ENCODE results near the gene PMEPA1.

Gene PMEPA1

DNA sequence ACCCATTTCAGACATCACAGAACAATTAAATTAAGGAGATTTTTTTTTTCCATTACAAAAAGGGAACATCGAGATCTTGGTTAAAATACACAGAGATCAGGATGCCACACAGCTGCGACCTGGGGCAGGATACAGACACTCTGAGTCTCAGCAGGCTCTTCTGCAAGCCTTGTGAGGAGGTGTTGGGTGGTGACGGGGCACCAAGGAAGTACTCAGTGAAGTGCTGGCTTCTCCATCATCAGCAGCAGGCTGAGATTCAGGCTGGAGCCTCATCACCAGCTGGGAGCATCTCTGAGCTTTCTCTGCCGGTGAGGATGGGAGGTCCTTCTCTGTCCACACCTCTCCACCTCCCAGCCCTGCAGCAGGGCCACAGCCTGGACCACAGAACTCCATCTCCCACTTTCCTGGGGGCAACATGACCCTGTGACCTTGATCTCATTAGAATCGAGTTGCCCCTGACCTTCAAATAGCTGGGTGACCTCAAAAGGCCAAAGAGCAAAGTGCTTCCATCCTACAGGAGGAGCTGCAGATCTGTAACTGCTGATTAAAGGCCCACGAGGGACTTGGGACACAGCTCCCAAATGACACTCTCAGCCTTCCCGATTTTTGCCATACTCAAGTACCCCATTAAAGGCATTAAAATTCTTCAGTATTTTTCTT, 16.0 kb downstream of the PMEPA1 start:
- no peak for DNase-seq (ENCODE audit: low spot score)

DNA sequence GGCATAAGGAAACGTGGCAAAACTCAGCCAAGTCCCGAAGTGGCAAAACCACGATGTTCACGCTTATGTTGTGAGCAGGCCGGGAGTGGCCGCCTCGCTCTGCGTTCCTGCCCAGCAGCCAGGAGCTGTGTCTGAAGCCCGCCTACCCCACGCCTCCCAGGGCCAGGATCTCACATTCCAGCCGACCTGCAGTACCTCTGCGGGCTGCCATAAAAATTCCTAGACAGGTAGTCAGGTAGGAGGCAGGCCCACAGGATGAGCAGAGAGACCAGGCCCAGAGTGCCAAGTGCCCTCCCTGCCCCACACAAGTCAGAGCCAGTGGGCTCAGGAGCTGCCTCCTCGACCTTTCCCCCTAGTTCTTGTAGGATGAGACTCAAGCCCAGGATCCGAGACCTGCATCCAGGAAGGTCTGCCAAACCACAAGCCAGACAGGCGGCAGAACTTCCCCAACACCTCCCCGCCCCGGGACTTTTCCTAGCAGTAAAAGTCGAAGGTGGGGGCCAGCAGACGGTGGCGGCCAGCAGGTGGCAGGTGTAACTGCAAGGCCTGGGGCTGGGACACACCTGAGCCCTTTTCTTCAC, 16.7 kb downstream of the PMEPA1 start:
- DNase-seq (ENCODE audit: low spot score) = no peak

DNA sequence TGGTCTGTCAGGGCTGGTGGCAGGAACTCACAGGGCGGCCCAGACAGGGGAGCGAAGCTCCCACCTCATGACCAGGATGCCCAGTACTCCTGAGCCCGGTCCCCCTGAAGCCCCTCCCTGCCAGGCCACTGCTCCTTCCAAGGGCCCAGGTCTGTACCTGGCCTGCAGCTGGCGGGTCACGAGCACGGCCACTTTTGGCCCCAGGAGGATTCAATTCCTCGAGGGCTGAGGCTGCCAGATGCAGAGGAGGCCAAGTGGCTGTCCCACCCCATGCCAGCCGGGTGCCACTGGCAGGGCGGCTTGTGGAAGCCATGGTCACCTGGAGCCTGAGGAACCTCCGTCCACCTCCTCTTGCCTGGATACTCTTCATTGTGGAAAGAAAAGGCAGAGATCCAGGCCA, 17.4 kb downstream of the PMEPA1 start:
- DNase-seq (ENCODE audit: low spot score) = no peak

DNA sequence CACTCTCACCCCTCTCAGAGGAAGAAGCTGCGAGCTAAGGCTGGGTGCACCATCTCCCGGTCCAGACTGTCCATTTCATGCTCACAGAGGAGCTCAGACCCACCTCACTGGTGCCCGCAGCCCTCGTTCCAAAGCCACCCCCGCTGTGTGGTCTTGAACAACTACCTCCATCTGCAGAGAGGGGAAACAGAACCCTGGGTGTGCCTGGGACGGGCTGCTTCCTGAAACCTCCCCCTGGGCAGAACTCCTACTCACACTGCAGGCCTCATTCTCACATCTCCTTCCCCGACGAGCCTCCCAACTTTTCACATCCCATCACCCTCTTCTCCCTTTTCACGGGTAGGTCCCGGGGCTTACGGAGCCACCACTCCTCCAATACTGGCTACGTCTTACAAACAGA, 18.1 kb downstream of the PMEPA1 start:
- no peak for DNase-seq (ENCODE audit: low spot score)

DNA sequence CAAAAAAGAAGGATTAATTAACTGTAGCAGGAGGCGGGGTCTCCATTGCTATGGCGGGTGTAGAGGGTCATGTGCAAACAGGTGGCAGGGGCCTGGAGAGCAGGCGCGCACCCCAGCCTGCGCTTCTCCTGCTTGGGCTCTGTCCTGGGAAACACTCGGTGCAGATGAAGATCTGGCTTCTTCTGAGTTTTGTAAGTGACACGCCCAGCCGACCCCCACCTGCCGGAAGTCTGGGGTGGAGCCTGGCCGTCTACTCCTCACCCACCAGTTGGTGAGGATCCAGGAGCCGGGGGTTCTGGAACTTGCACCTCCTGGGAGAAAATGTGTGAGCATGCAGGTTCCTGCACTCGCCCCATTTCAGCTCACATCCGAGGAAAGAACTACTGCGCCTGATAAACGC, 19.3 kb downstream of the PMEPA1 start:
- DNase-seq (ENCODE audit: low spot score) = no peak

DNA sequence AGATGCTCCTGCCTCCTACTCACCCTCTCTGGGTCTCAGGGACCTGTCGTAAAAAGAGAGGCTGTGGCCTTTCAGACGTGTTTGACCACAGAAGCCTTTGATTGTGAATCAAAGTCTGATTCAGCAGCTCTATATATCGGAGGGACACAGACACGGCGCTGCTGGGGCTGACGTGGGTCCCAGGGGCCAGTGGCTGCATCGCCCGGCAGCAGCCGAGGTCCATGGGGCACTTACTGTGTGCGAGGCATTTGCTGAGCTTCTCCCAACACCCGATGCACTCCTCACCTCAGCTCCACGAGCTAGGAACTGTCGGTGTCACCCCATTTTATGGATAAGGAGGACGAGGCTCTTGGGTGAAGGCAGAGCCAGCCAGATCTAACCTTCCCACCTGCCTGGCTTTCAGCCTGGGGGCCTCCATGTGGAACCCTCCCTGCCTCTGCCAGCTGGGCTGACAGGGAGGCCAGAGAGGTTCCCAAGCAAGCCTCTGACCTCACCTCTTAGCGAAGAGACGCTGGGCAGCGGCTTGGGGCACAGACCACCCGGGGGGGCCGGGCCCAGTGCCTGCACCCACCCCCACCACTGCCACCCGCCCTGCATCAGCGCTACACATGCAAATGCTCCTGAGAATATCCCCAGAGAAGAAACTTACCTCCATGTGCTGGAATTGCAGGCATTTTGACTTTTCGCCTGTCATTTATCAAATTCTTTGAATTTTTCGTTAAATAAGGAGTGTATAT, 19.9 kb downstream of the PMEPA1 start:
- no peak for DNase-seq (ENCODE audit: low spot score)

DNA sequence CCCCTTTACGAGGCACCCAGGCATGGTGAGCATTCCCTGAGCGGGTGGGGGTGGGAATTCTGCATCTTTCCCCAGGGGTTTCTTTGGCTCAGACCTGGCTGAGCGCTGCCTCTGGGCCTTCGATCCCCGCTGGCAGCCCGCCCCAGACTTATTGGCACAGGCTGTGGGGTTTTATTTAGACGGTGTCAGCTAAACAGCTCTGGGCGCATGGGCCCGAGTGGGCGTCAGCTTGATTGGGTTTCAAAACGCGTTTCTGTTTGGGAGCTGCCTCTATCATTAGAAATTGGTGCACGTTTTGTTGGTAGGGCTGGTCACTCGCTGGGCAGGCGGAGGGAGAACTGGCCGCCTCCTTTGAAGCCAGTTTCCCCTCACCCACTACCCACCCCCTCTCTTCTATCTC, 21.0 kb downstream of the PMEPA1 start:
- no peak for DNase-seq (ENCODE audit: low spot score)

DNA sequence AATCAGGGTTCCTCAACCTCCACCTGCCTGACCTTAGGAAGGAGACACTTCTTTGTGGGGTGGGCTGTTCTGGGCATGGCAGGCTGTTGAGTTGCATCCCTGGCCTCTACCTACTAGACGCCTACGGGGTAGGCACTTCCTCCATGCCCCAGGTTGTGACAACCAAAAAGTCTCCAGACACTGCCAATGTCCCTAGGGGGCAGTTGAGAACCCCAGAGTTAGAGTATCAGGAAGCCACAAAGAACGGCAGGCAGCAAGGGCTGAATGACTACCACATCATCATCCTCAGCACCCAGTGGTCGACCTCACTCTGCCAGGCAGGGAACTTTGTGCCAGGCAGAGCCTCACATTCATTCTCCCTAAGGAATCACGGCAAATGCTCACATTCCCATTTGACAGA, 21.5 kb downstream of the PMEPA1 start:
- no peak for DNase-seq (ENCODE audit: low spot score)

DNA sequence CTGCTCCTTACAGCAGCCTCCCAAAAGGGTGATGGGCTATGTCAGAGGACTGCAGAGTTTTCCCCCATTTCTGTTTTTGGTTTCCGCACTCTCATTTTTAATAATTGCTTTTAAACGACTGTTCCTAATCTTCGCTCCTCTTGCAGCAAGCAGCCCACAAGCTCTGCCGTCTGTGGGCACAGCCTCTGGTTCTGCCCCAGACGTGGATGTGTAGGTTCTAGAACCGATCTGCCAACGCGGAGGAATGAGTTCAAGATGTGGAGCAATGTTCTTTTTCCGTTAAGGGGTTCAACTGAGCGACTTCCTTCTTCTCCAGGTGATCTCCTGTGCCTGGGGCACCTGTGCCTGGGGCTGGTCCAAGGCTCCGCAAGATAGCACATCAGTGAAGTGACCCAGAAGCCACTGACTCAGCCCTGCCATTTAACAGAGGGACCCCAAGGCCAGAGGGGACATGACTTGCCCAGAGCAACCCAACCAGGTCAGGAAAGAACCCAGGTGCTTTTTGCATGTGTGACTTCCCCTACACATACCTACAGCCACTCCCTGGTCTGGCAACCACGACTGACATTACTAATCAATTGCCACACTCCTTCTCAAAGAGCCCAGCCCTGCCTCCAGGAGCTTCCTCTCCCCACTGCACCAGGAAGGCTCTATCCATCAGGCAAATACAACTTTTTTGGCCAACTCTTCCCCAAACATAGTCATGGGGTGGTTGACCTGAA, 22.7 kb downstream of the PMEPA1 start:
- no peak for DNase-seq (ENCODE audit: low spot score)

DNA sequence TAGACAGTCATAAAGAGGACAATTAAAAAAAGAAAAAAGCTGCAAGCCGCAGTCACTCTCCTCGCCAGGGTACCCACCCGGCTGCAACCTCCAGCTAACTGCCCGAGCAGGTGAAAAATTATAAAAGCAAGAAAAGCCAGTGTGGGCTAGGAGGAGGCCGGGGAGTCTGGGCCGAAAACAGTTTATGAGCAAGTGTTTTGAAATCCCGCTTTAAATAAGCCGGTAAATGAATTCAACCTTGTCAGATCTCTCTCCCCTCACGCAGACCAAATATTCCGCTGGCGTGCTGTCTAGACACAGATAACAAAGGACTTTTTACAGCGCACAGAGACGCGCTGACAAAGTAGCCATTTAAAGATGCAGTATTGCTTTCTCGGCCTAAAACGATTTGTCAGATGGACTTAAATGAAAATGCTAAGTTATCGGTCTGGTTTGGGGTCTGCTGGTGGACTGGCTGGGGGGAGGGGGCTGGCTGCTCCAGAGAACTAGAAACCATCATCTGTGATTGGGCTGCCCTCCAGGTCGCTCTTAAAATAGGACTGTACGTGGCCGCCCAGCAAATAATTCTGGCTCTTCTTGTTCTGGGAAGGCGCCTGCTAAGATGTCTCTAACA, 24.6 kb downstream of the PMEPA1 start:
- DNase-seq (ENCODE audit: low spot score) = no peak

DNA sequence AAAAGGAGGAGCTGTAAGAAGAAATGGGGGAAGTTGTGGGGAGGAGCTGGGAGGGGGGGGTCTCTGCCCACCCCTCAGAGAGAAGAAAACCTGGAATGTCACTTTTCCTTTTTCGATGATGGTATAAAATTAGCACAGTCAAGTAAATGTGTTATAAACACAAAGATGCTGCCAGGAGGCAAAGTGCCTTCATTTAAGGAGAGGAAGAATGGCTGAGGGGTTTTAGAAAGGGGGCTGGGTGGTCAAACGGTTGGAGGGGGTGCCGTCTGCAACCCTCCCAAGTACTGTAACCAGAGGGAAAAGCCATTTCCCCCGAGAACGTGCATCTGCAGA, 25.0 kb downstream of the PMEPA1 start:
- no peak for DNase-seq (ENCODE audit: low spot score)

DNA sequence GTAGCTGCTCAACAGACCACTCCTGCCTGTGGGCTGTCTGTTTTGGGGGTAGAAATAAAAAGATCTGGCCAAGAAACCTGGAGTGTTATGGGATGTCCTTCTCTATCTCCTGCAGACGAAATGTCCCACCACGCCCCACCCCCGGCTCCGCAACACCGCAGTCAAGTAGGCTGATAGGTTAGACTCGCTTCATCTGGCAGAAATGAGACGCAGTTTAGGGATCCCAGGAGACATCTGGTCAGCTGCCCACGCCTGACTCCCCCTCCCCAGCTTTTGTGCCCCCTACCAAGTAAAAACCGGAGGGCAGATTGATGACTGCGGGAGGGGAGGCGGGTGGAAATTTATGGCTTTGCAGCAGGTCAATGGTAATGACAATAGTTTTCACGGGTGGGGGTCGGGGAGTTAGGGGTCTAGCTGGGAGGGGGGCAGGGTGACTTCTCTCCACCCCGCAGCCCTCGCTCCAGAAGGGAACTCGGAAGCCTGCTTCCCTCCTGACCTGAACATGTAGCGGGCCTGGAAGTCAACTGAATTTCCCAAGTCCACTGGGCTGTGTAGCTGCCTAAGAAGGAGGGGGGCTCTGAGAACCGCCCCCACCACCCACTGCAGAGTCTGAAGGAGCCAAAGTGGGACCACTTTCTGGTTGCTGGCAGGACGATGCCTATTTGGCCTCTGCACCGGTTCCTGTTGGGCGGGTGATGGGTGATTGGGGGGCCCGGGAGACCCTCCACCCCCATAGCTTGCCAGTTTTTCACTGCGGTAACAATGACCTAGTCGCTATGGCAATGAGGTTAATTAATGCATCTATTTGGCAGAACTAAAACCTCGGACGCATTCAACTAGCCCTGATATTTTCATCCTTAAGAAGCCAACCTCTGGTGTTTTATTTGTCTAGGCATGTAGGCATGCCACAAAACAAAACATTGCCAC, 25.7 kb downstream of the PMEPA1 start:
- no peak for DNase-seq (ENCODE audit: low spot score)

DNA sequence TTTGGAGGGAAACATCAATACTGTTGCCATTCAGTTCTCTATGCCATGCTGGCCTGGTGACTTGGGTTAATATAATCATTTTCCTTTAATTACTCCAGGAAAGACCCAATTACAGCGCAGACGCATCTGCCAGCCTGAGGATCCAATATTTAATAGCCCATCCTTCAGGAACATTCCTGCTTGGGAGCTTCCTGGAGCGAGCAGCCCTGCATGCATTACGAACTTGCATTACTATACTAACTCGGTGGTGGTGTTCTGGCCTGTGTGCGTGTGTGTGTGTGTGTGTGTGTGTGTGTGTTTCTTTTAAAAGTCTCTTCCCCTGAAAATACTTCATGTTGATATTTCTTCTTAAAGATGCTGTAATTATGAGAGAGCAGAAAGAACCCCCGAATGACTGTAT, 26.5 kb downstream of the PMEPA1 start:
- no peak for DNase-seq (ENCODE audit: low spot score)

DNA sequence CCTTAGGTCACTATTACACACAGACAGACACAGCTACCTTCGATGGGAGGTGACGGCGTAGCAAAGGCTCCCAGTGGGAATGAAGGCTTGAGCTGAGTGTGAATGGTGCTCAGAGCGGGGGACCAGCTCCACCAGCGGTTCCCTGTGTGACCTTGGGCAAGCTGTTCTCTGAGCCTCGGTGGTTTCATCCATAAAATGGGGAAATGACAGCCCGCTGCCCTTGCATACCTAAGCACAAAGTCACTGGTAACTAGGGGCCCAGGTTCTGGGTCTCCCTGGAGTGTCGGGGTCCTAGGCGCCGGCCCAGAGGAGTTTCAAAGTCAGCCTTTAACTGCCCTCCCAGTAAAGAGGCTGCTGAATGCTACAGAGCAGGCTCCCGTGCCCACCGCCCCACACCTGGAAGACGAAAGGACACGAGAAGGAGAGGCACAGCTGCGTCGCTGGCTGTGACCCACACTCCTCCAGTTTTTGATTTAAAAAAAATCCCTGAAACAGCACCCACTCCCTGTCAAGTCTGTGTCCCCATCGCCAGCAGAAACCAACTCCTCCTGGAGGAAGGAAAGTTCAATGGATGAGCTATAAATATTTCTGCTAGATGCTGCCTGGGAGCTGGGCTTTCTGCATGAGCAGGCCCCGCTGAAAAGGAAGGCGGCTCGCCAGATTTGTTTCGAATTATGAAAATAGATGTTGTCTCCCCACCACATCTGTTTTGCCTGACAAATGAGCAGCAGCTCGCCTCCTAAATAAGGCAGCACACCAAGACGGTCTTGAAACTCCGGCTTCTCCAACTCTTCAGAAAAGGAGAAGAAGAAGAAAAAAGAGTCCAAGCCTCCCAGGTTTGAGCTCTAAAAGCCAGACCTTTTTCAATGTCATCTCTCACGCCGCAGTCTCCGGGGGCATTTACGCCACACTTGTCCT, 27.4 kb downstream of the PMEPA1 start:
- DNase-seq (ENCODE audit: low spot score) = no peak

DNA sequence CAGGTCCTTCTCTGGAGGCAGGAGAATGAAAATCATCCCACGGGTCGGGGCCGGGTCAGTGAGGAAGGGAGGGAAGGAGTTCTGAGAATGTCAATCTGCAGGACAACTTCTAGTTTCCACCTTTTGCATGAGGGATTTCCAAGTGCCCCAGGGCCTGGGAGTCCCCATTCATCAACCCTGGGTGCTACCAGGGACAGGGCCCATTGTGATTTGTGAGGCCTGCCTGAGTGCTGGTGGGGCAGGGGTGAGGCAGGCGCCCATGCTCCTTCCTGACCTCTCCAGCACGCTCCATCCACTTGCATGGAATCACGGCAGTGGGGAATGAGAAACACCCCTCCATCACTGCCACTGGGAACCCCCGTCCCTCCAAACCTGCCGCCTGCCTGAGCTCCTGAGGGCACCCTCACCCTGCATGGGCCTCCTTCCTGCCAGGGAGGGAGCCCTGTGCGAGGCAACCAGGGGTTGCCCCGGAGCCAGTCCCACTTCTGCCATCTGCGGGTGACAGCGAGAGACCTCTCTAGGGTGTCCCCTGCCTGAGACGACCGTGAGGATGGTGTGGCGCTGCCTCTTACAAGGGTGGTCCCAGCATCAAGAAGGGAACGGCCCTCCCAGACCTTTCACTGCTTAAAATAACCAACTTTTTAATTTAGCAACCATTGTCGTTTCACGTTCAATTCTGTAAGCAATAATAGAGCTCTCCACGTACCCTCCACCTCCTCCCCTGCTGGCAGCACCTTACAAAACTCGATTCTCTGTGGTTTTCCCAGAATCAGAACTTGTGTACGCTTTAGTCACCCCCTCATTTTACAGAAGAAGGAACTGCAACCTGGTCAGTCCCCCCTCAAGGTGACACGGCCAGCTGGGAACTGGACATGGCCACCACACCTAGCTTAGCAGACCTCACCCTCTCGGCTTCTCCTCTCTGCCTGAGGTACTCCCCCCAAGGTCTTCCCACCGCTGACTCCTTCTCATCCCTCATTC, 28.6 kb downstream of the PMEPA1 start:
- DNase-seq (ENCODE audit: low spot score) = no peak

DNA sequence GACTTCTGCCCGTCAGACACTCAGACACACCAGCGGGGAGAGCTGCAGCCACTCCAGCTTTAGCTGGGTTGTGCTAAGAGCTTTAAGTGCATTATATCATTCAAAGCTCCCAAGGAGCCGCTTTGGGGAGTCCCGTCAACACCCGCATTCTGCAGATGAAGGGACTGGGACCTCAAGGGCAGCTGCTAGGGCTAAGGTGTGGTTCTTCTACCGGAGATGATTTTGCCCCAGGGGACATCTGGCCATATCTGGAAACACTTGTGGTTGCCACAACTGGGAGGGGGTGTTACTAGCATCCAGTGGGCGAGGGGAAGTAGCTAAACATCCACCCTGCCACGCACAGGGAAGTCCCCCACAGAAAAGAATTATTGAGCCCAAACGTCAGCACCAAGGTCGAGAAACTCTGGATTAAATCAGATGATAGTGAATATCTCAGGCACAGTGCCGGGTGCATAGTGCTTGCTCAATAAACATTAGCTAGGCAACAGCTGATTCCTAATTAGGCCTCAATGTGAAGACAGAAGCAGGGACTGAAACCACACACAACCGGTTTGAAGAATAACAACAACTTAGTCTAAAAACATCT, 29.6 kb downstream of the PMEPA1 start:
- DNase-seq (ENCODE audit: low spot score) = no peak

DNA sequence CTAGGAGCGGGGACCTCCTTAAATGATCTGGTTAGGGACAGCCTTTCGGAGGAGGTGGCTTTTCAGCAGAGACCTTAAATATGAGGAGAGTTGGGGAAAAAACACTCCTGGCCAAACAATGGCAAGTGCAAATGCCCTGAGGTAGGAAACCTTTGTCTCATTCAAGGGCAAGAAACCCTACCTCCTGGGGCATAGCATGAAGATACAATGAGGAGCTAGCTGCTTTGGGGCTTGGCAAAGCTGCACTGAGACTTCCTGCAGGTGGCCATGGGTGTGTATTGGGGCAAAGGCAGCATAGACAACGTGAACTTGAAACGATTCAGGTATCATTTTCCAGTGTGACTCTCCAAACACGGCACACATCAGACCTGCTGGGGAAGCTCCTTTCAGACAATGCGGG, 30.7 kb downstream of the PMEPA1 start:
- no peak for DNase-seq (ENCODE audit: low spot score)

DNA sequence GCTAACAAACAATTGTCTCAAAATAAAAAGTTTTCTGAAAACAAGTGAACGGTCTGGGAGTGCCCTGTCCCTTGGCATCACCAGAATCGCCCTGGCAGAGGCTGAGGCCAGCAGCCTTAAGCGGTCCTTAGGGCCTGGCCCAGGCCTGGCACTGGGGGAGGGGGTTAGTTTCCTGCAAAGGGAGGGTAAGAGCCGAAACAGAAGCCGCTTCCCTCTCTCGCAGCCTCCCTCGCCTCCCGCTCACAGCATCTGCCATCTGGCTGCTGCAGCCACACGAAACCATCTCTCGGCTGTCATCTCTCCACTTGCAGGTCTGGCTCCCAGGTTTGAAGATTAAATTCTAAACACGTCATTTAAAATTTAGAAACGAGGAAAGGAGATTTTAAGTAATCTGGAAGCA, 31.5 kb downstream of the PMEPA1 start:
- DNase-seq (ENCODE audit: low spot score) = no peak

DNA sequence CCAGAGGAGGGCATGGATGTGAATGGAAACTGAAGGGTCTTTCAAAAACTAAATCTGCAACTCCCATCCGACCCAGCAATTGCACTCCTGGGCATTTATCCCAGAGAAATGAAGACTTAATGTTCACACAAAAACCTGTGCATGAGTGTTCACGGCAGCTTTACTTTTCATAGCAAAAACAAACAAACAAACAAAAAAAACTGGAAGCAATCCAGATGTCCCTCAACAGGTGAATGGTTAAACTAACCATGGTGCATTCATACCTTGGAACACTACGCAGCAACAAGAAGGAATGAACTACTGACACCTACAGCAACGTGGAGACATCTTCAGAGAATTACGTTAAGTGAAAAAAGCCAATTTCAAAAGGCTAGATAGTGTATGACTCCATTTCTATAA, 32.2 kb downstream of the PMEPA1 start:
- DNase-seq (ENCODE audit: low spot score) = no peak
